Activated CD8-positive, alpha-beta T cell treated with anti-CD3 and anti-CD28 coated beads for 36 hours (primary cell): ENCODE results near the gene CCDC73. TPM values are rescaled to one million over a fixed set of nuclear protein-coding genes. Genes with fewer than 3 reads are reported as not detected.

Experiments
- ATAC-seq: fragments of 200-7000 bp; cut with Tn5 transposase; one replicate; pipeline ENCODE4 v1.10.0; 2021; ENCODE audit warnings: mild to moderate bottlenecking, moderate library complexity
- CTCF ChIA-PET: fragments of 350-600 bp; sonication (Branson Sonifier 250); formaldehyde crosslinking; loops from one replicate; lab custom pipeline; 2021; ENCODE audit warnings: antibody characterized with exemption; lab: Charles Lee
- POLR2A ChIA-PET: fragments of 350-600 bp; sonication (Branson Sonifier 250); formaldehyde crosslinking; loops from one replicate; lab custom pipeline; 2021; ENCODE audit warnings: antibody characterized with exemption; lab: Charles Lee
- DNase-seq: peaks from one replicate; pipeline ENCODE4 v3.0.0-alpha.2; 2020
- H3K27ac Mint-ChIP-seq: one replicate; pipeline ENCODE4 v1.8.0; 2021; ENCODE audit warnings: mild to moderate bottlenecking, mixed read lengths
- H3K27me3 Mint-ChIP-seq: one replicate; pipeline ENCODE4 v1.8.0; 2021; ENCODE audit warnings: mixed read lengths
- H3K36me3 Mint-ChIP-seq: one replicate; pipeline ENCODE4 v1.8.0; 2021; ENCODE audit warnings: low read depth, mixed read lengths
- H3K4me1 Mint-ChIP-seq: one replicate; pipeline ENCODE4 v1.8.0; 2021; ENCODE audit warnings: low read depth, mixed read lengths
- H3K4me3 Mint-ChIP-seq: one replicate; pipeline ENCODE4 v1.8.0; 2021; ENCODE audit warnings: mild to moderate bottlenecking, moderate library complexity, mixed read lengths
- H3K9me3 Mint-ChIP-seq: one replicate; pipeline ENCODE4 v1.8.0; 2021; ENCODE audit warnings: mixed read lengths
- CTCF ChIP-seq: fragments of 200-600 bp; IDR thresholded peaks from one replicate; pipeline ENCODE4 v1.8.0; 2022; ENCODE audit warnings: antibody characterized with exemption, mild to moderate bottlenecking
- intact Hi-C: fragments of 100-400 bp; cut with micrococcal nuclease; formaldehyde crosslinking; loops from one replicate; pipeline ENCODE4 v1.10.0; 2022
- total RNA-seq, 2 experiments: library from RNA; stranded (reverse); gene quantifications; one replicate each; pipeline ENCODE4 v1.2.3, GENCODE V29; 2021

The CCDC73 gene
- total RNA-seq, 2 experiments from 2014 or later = not detected

DNA sequence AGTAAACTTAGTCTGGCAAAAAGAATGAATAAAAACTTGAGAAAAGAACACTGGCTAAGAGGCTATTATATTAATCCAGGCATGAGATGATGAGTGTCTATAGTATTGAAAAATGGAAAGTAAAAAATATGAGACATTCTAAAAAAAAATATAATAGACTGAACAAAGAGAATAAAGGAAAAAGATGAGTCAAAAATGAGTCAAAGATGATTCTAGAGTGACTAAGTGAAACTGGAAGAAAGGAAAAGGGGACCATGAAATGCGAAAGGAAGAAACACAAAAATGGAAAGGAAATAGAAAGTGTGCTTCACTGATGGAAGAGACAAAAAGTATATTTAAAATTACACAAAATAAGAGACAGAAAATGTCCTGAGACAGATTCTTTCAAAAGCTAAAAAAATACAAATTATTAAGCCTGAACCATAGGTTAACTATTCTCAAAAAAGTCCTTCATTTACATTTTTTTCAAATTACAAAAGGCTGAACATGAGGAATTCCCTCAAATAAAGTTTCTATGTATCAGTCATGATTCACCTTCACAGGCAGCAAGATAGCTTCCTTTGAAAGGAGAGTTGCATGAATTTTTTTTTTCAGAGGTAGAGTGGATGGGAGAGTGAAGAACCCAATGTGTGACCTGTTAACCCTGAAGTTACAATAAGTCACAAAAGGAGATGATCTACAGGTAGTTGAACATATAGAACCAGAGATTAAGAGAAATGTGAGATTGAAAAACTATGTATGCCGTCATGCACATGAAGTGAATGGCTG lies 135.6 kb downstream of the CCDC73 start:
- no peak overlapping the region for H3K4me3 Mint-ChIP-seq
- peaks cover 22% of the 10 kb centered on the region for H3K4me1 Mint-ChIP-seq
- ChIA-PET CTCF (interaction anchor here (0.6 to 1.2 kb wide), 2 partner anchors 12 to 24 kb away, joined by 3 read pairs; no protein-coding TSS in a partner anchor), POLR2A (interaction anchor here (0.6 kb wide), 1 partner anchor 405 kb away, joined by 3 read pairs; no protein-coding TSS in a partner anchor)
- DNase-seq (no peak), ATAC-seq (peak; percentile 82)
- TF ChIP-seq CTCF = no peak
- peak overlapping the region; percentile 76 for H3K27ac Mint-ChIP-seq
- H3K27me3 Mint-ChIP-seq = peaks cover 9% of the 10 kb centered on the region
- H3K36me3 Mint-ChIP-seq = no peaks in the 10 kb centered on the region
- no peaks in the 10 kb centered on the region for H3K9me3 Mint-ChIP-seq
- intact Hi-C loops = no loop called here

DNA sequence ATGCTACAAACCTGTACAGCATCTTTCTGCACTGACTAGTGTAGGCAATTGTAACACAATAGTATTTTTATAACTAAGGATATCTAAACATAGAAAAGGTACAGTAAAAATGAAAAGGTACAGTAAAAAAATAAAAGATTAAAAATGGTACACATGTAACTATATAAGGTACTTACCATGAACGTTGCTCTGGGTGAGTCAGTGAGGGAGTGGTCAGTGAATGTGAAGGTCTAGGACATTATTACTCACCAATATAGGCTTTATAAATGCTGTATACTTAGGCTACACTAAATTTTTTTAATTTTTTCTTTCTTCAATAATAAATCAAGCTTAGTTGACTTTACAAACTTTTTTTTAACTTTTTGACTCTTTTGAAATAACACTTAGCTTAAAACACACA lies 150.9 kb downstream of the CCDC73 start:
- H3K27ac Mint-ChIP-seq = no peak overlapping the region
- ATAC-seq (no peak), DNase-seq (no peak)
- TF ChIP-seq CTCF = no peak
- H3K4me3 Mint-ChIP-seq = no peak overlapping the region
- intact Hi-C loops = no loop called here
- no peaks in the 10 kb centered on the region for H3K36me3 Mint-ChIP-seq
- ChIA-PET CTCF (interaction anchor here (0.9 kb wide), 1 partner anchor 17 kb away, joined by 3 read pairs; no protein-coding TSS in a partner anchor), POLR2A (no interaction called here)
- H3K4me1 Mint-ChIP-seq = no peaks in the 10 kb centered on the region
- no peaks in the 10 kb centered on the region for H3K9me3 Mint-ChIP-seq
- H3K27me3 Mint-ChIP-seq = peaks cover 2% of the 10 kb centered on the region

- H3K9me3 Mint-ChIP-seq = no peaks in the 10 kb centered on the region
- H3K4me3 Mint-ChIP-seq = no peak overlapping the region
- ATAC-seq (no peak), DNase-seq (no peak)
- no peaks in the 10 kb centered on the region for H3K36me3 Mint-ChIP-seq
- no peaks in the 10 kb centered on the region for H3K4me1 Mint-ChIP-seq
- no peak overlapping the region for H3K27ac Mint-ChIP-seq
- CTCF ChIA-PET = no interaction called here
- intact Hi-C loops = no loop called here
- H3K27me3 Mint-ChIP-seq = peaks cover 11% of the 10 kb centered on the region
- POLR2A ChIA-PET = no interaction called here
- no peak for TF ChIP-seq CTCF
Measured at GRCh38 chr11:32641361-32641760, 153.1 kb downstream of the CCDC73 start.

DNA sequence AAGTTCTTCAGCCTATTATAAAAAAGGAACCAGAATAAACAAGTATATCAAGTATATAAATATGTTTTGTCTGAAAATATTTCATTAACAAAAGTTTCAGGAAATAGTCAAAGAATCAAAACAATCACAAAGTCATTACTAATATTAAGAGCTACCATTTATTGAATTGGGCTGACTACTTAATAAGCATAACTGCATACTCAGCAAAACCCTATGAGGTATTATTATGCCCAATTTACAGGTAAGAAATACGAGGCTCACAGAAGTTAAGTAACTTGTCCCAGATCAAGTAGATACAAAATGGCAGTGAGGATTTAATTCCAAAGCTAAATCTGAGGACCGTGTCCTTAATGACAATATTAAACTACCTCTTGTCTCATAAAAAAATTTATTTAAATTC lies 158.6 kb downstream of the CCDC73 start:
- intact Hi-C loops = no loop called here
- Mint-ChIP-seq H3K4me3 (no peak overlapping the region), H3K27ac (no peak overlapping the region), H3K4me1 (no peaks in the 10 kb centered on the region), H3K27me3 (peaks cover 18% of the 10 kb centered on the region), H3K9me3 (no peaks in the 10 kb centered on the region), H3K36me3 (no peaks in the 10 kb centered on the region)
- no peak for DNase-seq
- no peak for ATAC-seq
- ChIA-PET CTCF (no interaction called here), POLR2A (no interaction called here)
- no peak for TF ChIP-seq CTCF

- ATAC-seq (no peak), DNase-seq (no peak)
- no peak for TF ChIP-seq CTCF
- intact Hi-C loops = no loop called here
- Mint-ChIP-seq H3K4me1 (no peaks in the 10 kb centered on the region), H3K9me3 (no peaks in the 10 kb centered on the region), H3K4me3 (no peak overlapping the region), H3K27ac (no peak overlapping the region), H3K36me3 (no peaks in the 10 kb centered on the region), H3K27me3 (peaks cover 16% of the 10 kb centered on the region)
- ChIA-PET CTCF (no interaction called here), POLR2A (no interaction called here)
Measured at GRCh38 chr11:32630844-32631243, 163.6 kb downstream of the CCDC73 start.
